ENCODE results near the gene PRSS53.

DNA sequence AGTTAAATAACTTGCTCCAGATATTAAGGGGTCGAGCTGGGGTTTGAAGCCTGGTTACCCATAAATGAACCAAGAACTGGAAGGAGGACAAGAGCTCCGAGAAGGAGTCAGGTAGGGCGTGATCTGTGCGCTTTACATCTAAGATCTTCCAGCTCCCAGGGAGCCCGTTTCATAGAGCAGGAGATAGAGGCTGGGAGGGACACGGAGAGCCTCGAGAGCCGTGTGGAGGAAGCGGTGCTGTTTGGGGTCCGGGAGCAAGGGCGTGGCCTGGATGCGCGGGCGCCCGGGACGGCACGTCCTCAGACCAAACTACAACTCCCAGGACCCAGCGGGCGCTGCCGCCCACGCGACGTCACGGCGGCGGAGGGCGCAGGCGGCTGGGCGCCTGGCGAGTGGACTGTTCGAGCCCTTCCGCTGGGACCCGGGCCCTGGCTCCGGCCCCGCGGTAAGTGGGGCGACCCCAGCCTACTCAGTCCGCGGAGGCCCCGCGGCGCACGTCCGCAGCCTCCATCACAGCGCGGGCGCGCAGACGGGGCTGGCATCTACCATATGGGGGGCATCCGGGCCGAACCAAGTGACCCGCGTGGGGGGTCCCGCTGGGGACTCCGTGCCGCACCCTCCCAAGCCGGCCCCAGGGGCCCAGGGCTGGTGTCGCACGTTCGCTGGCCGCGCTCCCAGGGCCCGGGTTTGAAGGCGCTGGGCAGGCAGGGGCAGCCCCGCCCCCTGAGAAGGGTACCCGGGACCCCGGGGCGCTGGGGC is 19.5 kb upstream of the PRSS53 start, which contains the start of gene BCKDK:
- no peak for TF ChIP-seq YY1 (IDR thresholded peaks at IDR 0.05; ENCODE audit: insufficient read depth, insufficient read length)
- TF ChIP-seq SUZ12 (IDR thresholded peaks at IDR 0.05; ENCODE audit: extremely low read depth, insufficient read depth, insufficient read length) = no peak
- no peak for TF ChIP-seq ZNF274 (IDR thresholded peaks at IDR 0.05; ENCODE audit: low read depth, low read length)
